GM23338 (cell line): ENCODE results near the gene PTPN7. TPM values are rescaled to one million over a fixed set of nuclear protein-coding genes. Genes with fewer than 3 reads are reported as not detected.

Source experiments
- ATAC-seq: fragments of 200-7000 bp; cut with Tn5 transposase; 3 replicates; pipeline ENCODE4 v1.9.1; 2020
- DNase-seq: peaks from one replicate; pipeline ENCODE4 v3.0.0-alpha.2; 2015; ENCODE audit warnings: low spot score
- H2AFZ ChIP-seq: fragments of 200-600 bp; sonication (generic); 2 replicates; pipeline ENCODE4 v1.8.0; 2016; ENCODE audit warnings: antibody characterized with exemption, mild to moderate bottlenecking, moderate library complexity
- H3F3A ChIP-seq: fragments of 200-600 bp; sonication (generic); replicated peaks from 2 replicates; pipeline ENCODE4 v1.8.0; 2017; ENCODE audit warnings: antibody characterized with exemption, mixed run types, low read depth
- H3K27ac ChIP-seq: fragments of 200-600 bp; sonication (generic); 2 replicates; pipeline ENCODE4 v1.6.1; 2016; ENCODE audit warnings: low read depth
- H3K27me3 ChIP-seq: fragments of 200-600 bp; sonication (generic); 2 replicates; pipeline ENCODE4 v1.8.0; 2016; ENCODE audit warnings: mild to moderate bottlenecking, mixed run types, moderate library complexity; ENCODE audit not compliant: insufficient read depth
- H3K36me3 ChIP-seq: fragments of 200-600 bp; sonication (generic); 2 replicates; pipeline ENCODE4 v1.8.0; 2016; ENCODE audit warnings: mild to moderate bottlenecking; ENCODE audit not compliant: insufficient read depth
- H3K4me1 ChIP-seq: fragments of 200-600 bp; sonication (generic); 2 replicates; pipeline ENCODE4 v1.8.0; 2016; ENCODE audit warnings: mild to moderate bottlenecking, moderate library complexity; ENCODE audit not compliant: insufficient read depth
- H3K4me2 ChIP-seq: fragments of 200-600 bp; sonication (generic); 2 replicates; pipeline ENCODE4 v1.7.1; 2017; ENCODE audit warnings: mixed run types
- H3K4me3 ChIP-seq: fragments of 200-600 bp; sonication (generic); 2 replicates; pipeline ENCODE4 v1.6.1; 2016; ENCODE audit warnings: mixed run types
- H3K79me2 ChIP-seq: fragments of 200-600 bp; sonication (generic); replicated peaks from 2 replicates; pipeline ENCODE4 v1.8.0; 2017; ENCODE audit warnings: mild to moderate bottlenecking; ENCODE audit not compliant: insufficient read depth
- H3K9me2 ChIP-seq: fragments of 200-600 bp; sonication (generic); 2 replicates; pipeline ENCODE4 v1.8.0; 2017; ENCODE audit not compliant: insufficient read depth
- H4K20me1 ChIP-seq: fragments of 200-600 bp; sonication (generic); replicated peaks from 2 replicates; pipeline ENCODE4 v1.8.0; 2017; ENCODE audit warnings: mild to moderate bottlenecking; ENCODE audit not compliant: insufficient read depth
- H3K27ac Mint-ChIP-seq: 2 replicates; pipeline ENCODE4 v1.8.0; 2020; ENCODE audit warnings: inconsistent platforms, mild to moderate bottlenecking, moderate library complexity, mixed read lengths
- H3K27me3 Mint-ChIP-seq: 3 replicates; pipeline ENCODE4 v1.8.0; 2022; ENCODE audit warnings: low read depth, mild to moderate bottlenecking, moderate library complexity, mixed read lengths, inconsistent platforms; ENCODE audit not compliant: insufficient read depth, poor library complexity
- H3K36me3 Mint-ChIP-seq: 3 replicates; pipeline ENCODE4 v1.8.0; 2021; ENCODE audit warnings: low read depth, mild to moderate bottlenecking, inconsistent platforms, moderate library complexity, mixed read lengths
- H3K4me1 Mint-ChIP-seq: 3 replicates; pipeline ENCODE4 v1.8.0; 2020; ENCODE audit warnings: mild to moderate bottlenecking, inconsistent platforms, mixed read lengths
- H3K4me3 Mint-ChIP-seq: 3 replicates; pipeline ENCODE4 v1.8.0; 2021; ENCODE audit warnings: moderate library complexity, mild to moderate bottlenecking, inconsistent platforms, mixed read lengths
- H3K9me3 Mint-ChIP-seq: 3 replicates; pipeline ENCODE4 v1.8.0; 2020; ENCODE audit warnings: moderate library complexity, mild to moderate bottlenecking, inconsistent platforms, mixed read lengths
- CREB1 ChIP-seq: fragments of 250-450 bp; sonication (Bioruptor Pico); IDR thresholded peaks from 2 replicates; pipeline ENCODE4 v1.5.0; 2020; ENCODE audit warnings: low read depth, mild to moderate bottlenecking, moderate library complexity
- CTCF ChIP-seq, 2 experiments: fragments of 200-600 bp in 1 of 2; sonication (generic) in 1 of 2; conservative IDR thresholded peaks; 2 replicates each; pipeline versions ENCODE4 v1.5.1 to v1.6.1; 2016 to 2017; ENCODE audit warnings: antibody characterized with exemption in 2 of 2, low read depth in 2 of 2, mild to moderate bottlenecking in 2 of 2, moderate library complexity in 1 of 2
- ETS1 ChIP-seq: IDR thresholded peaks from 2 replicates; pipeline ENCODE4 v1.6.1; 2016; ENCODE audit warnings: antibody characterized with exemption
- JUNB ChIP-seq: IDR thresholded peaks from one replicate; pipeline ENCODE4 v1.6.1; 2016; ENCODE audit warnings: antibody characterized with exemption; ENCODE audit not compliant: unreplicated experiment
- NANOG ChIP-seq: IDR thresholded peaks from 2 replicates; pipeline ENCODE4 v1.6.1; 2016; ENCODE audit warnings: antibody characterized with exemption, borderline replicate concordance
- POLR2AphosphoS5 ChIP-seq: IDR thresholded peaks from 2 replicates; pipeline ENCODE4 v1.6.1; 2016; ENCODE audit warnings: antibody characterized with exemption, low read depth
- ZNF114 ChIP-seq: fragments of 250-450 bp; sonication (Bioruptor Pico); IDR thresholded peaks from 2 replicates; pipeline ENCODE4 v1.5.0; 2020; ENCODE audit warnings: mild to moderate bottlenecking, moderate library complexity
- ZNF331 ChIP-seq: fragments of 250-450 bp; sonication (Bioruptor Pico); IDR thresholded peaks from 2 replicates; pipeline ENCODE4 v1.5.0; 2020; ENCODE audit warnings: low read depth, mild to moderate bottlenecking, moderate library complexity
- polyA plus RNA-seq: library from polyadenylated mRNA; unstranded; fragments of >200 nt; fragmentation: Nextera tagmentation; extraction: Ambion mirVana; gene quantifications from 2 replicates; pipeline ENCODE4 v1.2.1, GENCODE V29; 2016
- total RNA-seq: library from RNA; depleted of rRNA; stranded (reverse); fragments of >200 nt; shearing (Covaris generic); gene quantifications from 2 replicates; pipeline ENCODE4 v1.2.3, GENCODE V29; 2014
- TF ChIP-seq, protein P1 (sequence below): IDR thresholded peaks from one replicate; pipeline ENCODE4 v1.6.1; 2018; ENCODE audit warnings: antibody characterized with exemption; ENCODE audit not compliant: unreplicated experiment

The PTPN7 gene
- total and polyA plus RNA-seq, 2 experiments from 2014 or later, result not detected

DNA sequence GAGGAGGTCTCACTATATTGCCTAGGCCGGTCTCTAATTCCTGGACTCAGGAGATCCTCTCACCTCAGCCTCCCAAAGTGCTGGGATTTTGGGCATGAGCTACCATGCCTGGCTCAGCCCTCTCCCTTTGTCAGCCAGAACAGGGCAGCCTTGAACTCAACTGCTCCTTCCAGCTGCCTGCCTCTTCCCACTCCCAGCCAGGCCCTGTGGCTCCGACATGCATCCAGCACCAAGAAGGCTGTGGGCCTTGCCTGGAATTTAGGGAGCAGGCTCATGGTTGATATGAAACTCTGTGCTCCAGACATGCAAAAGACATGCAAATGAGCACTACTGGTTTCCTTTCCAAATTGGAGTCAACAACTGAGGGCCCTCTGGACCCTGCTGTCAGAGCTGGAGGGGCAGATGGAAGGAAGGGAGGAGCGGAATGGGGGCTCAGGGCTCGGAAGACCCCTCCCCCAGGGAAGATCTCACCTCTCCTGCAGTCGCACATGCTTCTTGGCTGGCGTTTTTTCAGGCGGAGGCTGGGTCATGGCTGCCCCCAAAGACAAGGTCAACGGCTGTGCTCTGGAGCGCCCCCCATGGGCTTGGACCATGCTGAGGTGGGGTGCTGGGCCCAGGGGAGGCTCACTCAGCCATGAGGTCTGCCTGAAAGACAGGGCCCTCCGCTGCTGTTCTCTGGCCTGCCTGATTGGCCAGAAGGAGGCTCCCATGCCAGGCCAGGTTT, 1.4 kb downstream of the PTPN7 start:
- DNase-seq (peak; percentile 47), ATAC-seq (peak; percentile 11)
- no peak overlapping the region for H3K4me3 Mint-ChIP-seq
- H3K27ac Mint-ChIP-seq, result 0 out of 2 replicates have a peak overlapping the region, but pooled peaks have one; percentile 18
- Histone ChIP-seq H3K79me2 (no peaks in the 10 kb centered on the region), H3K4me2 (0 out of 2 replicates have a peak overlapping the region, but pooled peaks have one; percentile 55), H3F3A (0 out of 2 replicates have a peak, but pooled peaks cover 5% of the 10 kb centered on the region), H3K4me3 (no peak overlapping the region), H3K36me3 (no peaks in the 10 kb centered on the region), H3K27me3 (no peaks in the 10 kb centered on the region), H3K9me2 (no peaks in the 10 kb centered on the region), H2AFZ (peak overlapping the region; percentile 84), H3K4me1 (peaks cover 3% of the 10 kb centered on the region; the same call in 1 of the 2 replicates), H3K27ac (no peak overlapping the region), H4K20me1 (no peaks in the 10 kb centered on the region)
- H3K4me1 Mint-ChIP-seq, result peaks cover 46% of the 10 kb centered on the region
- peaks cover 3% of the 10 kb centered on the region; the same call in 1 of the 3 replicates for H3K9me3 Mint-ChIP-seq
- peaks cover 13% of the 10 kb centered on the region for H3K27me3 Mint-ChIP-seq
- TF ChIP-seq NANOG (no peak), CTCF (conservative IDR thresholded peaks at IDR 0.05; ENCODE audit: low read depth in 2 of 2) (peak; percentile 41 to 57)
- no peaks in the 10 kb centered on the region for H3K36me3 Mint-ChIP-seq

GRCh38 chr1:202157945-202158344, 2.5 kb downstream of the PTPN7 start:
- Histone ChIP-seq H4K20me1 (no peaks in the 10 kb centered on the region), H3K79me2 (no peaks in the 10 kb centered on the region), H3K36me3 (no peaks in the 10 kb centered on the region), H3K4me2 (no peak overlapping the region), H3K4me1 (peaks cover 3% of the 10 kb centered on the region; the same call in 1 of the 2 replicates), H3K9me2 (no peaks in the 10 kb centered on the region), H2AFZ (no peak overlapping the region), H3F3A (0 out of 2 replicates have a peak, but pooled peaks cover 5% of the 10 kb centered on the region), H3K4me3 (no peak overlapping the region), H3K27ac (no peak overlapping the region), H3K27me3 (no peaks in the 10 kb centered on the region)
- H3K4me3 Mint-ChIP-seq, result no peak overlapping the region
- H3K27me3 Mint-ChIP-seq, result peaks cover 13% of the 10 kb centered on the region
- DNase-seq, result no peak
- H3K27ac Mint-ChIP-seq, result no peak overlapping the region
- ATAC-seq, result no peak
- H3K4me1 Mint-ChIP-seq, result peaks cover 48% of the 10 kb centered on the region
- peaks cover 3% of the 10 kb centered on the region; the same call in 2 of the 3 replicates for H3K9me3 Mint-ChIP-seq
- no peaks in the 10 kb centered on the region for H3K36me3 Mint-ChIP-seq
- TF ChIP-seq JUNB, result no peak
- TF ChIP-seq POLR2AphosphoS5, result no peak
- TF ChIP-seq ETS1, result no peak
- TF ChIP-seq CTCF (conservative IDR thresholded peaks at IDR 0.05; ENCODE audit: low read depth in 2 of 2), result no peak
- TF ChIP-seq ZNF331, result no peak
- TF ChIP-seq, protein P1, sequence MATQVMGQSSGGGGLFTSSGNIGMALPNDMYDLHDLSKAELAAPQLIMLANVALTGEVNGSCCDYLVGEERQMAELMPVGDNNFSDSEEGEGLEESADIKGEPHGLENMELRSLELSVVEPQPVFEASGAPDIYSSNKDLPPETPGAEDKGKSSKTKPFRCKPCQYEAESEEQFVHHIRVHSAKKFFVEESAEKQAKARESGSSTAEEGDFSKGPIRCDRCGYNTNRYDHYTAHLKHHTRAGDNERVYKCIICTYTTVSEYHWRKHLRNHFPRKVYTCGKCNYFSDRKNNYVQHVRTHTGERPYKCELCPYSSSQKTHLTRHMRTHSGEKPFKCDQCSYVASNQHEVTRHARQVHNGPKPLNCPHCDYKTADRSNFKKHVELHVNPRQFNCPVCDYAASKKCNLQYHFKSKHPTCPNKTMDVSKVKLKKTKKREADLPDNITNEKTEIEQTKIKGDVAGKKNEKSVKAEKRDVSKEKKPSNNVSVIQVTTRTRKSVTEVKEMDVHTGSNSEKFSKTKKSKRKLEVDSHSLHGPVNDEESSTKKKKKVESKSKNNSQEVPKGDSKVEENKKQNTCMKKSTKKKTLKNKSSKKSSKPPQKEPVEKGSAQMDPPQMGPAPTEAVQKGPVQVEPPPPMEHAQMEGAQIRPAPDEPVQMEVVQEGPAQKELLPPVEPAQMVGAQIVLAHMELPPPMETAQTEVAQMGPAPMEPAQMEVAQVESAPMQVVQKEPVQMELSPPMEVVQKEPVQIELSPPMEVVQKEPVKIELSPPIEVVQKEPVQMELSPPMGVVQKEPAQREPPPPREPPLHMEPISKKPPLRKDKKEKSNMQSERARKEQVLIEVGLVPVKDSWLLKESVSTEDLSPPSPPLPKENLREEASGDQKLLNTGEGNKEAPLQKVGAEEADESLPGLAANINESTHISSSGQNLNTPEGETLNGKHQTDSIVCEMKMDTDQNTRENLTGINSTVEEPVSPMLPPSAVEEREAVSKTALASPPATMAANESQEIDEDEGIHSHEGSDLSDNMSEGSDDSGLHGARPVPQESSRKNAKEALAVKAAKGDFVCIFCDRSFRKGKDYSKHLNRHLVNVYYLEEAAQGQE, result no peak
- TF ChIP-seq ZNF114, result no peak
- TF ChIP-seq CREB1 (CRISPR knock-in tag), result no peak
